ENCODE data around the gene STT3B. TPM values are rescaled to one million over a fixed set of nuclear protein-coding genes. Genes with fewer than 3 reads are reported as not detected.

STT3B gene
- total RNA-seq, 1 donor from 2014 or later: 210 TPM

GRCh38 chr3:31667582-31667981, 134.9 kb downstream of the STT3B start:
- H3K4me3 Mint-ChIP-seq: no peak overlapping the region
- H3K27ac Mint-ChIP-seq: no peak overlapping the region
- no peak for DNase-seq (ENCODE audit: low spot score in 2 of 2, unreplicated experiment in 2 of 2)
- H3K9me3 Mint-ChIP-seq: no peaks in the 10 kb centered on the region
- TF ChIP-seq, protein P1, sequence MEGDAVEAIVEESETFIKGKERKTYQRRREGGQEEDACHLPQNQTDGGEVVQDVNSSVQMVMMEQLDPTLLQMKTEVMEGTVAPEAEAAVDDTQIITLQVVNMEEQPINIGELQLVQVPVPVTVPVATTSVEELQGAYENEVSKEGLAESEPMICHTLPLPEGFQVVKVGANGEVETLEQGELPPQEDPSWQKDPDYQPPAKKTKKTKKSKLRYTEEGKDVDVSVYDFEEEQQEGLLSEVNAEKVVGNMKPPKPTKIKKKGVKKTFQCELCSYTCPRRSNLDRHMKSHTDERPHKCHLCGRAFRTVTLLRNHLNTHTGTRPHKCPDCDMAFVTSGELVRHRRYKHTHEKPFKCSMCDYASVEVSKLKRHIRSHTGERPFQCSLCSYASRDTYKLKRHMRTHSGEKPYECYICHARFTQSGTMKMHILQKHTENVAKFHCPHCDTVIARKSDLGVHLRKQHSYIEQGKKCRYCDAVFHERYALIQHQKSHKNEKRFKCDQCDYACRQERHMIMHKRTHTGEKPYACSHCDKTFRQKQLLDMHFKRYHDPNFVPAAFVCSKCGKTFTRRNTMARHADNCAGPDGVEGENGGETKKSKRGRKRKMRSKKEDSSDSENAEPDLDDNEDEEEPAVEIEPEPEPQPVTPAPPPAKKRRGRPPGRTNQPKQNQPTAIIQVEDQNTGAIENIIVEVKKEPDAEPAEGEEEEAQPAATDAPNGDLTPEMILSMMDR (IDR thresholded peaks at IDR 0.05; ENCODE audit: unreplicated experiment): no peak
- H3K4me1 Mint-ChIP-seq: peaks cover 4% of the 10 kb centered on the region
- no peaks in the 10 kb centered on the region for H3K27me3 Mint-ChIP-seq (ENCODE audit: low read depth)
- no peaks in the 10 kb centered on the region for H3K36me3 Mint-ChIP-seq

GRCh38 chr3:31668242-31668641, 135.5 kb downstream of the STT3B start:
- Mint-ChIP-seq H3K4me3 (no peak overlapping the region), H3K27me3 (ENCODE audit: low read depth) (no peaks in the 10 kb centered on the region), H3K9me3 (no peaks in the 10 kb centered on the region), H3K27ac (no peak overlapping the region), H3K36me3 (no peaks in the 10 kb centered on the region), H3K4me1 (peaks cover 4% of the 10 kb centered on the region)
- TF ChIP-seq, protein P1 (IDR thresholded peaks at IDR 0.05; ENCODE audit: unreplicated experiment): no peak
- DNase-seq (ENCODE audit: low spot score in 2 of 2, unreplicated experiment in 2 of 2): no peak

- no peaks in the 10 kb centered on the region for H3K27me3 Mint-ChIP-seq (ENCODE audit: low read depth)
- DNase-seq (ENCODE audit: low spot score in 2 of 2, unreplicated experiment in 2 of 2): no peak
- no peak overlapping the region for H3K27ac Mint-ChIP-seq
- TF ChIP-seq, protein P1 (IDR thresholded peaks at IDR 0.05; ENCODE audit: unreplicated experiment): no peak
- H3K4me1 Mint-ChIP-seq: peaks cover 4% of the 10 kb centered on the region
- H3K36me3 Mint-ChIP-seq: no peaks in the 10 kb centered on the region
- no peak overlapping the region for H3K4me3 Mint-ChIP-seq
- H3K9me3 Mint-ChIP-seq: peaks cover 3% of the 10 kb centered on the region
These were observed 137.4 kb downstream of the STT3B start for GRCh38 chr3:31670136-31670535.

DNA sequence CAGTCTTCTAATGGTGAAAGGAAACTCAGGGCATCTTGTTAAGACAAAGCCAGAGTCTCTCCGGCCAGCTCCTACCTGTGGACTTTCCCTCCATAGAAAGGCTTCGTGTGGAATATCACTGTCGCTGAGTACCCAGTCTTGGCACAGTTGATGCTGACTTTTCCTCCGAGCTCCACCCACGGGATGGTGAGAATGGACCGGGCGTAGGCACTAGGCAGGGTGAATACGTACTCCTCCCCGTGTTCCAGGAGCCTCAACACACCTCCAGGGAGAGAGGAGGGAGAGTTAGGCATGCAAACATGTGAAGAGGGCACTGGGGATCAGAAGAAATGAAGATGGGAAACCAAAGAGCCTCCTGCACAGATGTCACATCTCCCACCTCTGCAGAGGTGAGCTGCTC, 138.0 kb downstream of the STT3B start:
- no peak for DNase-seq (ENCODE audit: low spot score in 2 of 2, unreplicated experiment in 2 of 2)
- H3K27me3 Mint-ChIP-seq (ENCODE audit: low read depth): no peaks in the 10 kb centered on the region
- H3K4me1 Mint-ChIP-seq: peaks cover 4% of the 10 kb centered on the region
- TF ChIP-seq, protein P1 (IDR thresholded peaks at IDR 0.05; ENCODE audit: unreplicated experiment): no peak
- H3K9me3 Mint-ChIP-seq: peaks cover 3% of the 10 kb centered on the region
- no peaks in the 10 kb centered on the region for H3K36me3 Mint-ChIP-seq
- no peak overlapping the region for H3K4me3 Mint-ChIP-seq
- no peak overlapping the region for H3K27ac Mint-ChIP-seq

DNA sequence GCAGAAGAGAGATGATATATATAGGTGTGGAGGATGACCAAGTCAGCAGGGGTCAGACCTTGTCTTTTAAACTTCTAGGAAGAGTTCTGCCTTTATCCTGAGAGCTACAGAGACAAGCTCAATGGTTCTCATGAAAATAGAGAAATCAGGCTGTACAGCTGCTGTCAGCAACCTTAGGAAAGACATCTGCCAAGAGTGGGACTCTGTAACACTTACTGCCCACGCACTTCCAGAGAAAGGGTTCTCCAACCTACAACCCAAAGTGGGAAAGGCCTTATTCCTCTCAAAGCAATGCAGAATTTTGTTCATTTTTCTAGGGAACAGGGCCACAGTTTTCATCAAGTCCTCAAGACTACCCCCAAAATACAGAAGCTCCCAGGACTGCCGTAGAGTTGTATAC, 138.7 kb downstream of the STT3B start:
- Mint-ChIP-seq H3K27ac (no peak overlapping the region), H3K4me1 (peaks cover 4% of the 10 kb centered on the region), H3K27me3 (ENCODE audit: low read depth) (no peaks in the 10 kb centered on the region), H3K9me3 (peaks cover 3% of the 10 kb centered on the region), H3K4me3 (no peak overlapping the region), H3K36me3 (no peaks in the 10 kb centered on the region)
- no peak for DNase-seq (ENCODE audit: low spot score in 2 of 2, unreplicated experiment in 2 of 2)
- TF ChIP-seq, protein P1 (IDR thresholded peaks at IDR 0.05; ENCODE audit: unreplicated experiment): no peak

GRCh38 chr3:31671976-31672375, 139.3 kb downstream of the STT3B start:
- H3K27ac Mint-ChIP-seq: no peak overlapping the region
- peaks cover 3% of the 10 kb centered on the region for H3K9me3 Mint-ChIP-seq

More at GRCh38 chr3:31671976-31672375, 139.3 kb downstream of the STT3B start:
- no peaks in the 10 kb centered on the region for H3K36me3 Mint-ChIP-seq
- no peaks in the 10 kb centered on the region for H3K27me3 Mint-ChIP-seq (ENCODE audit: low read depth)
- DNase-seq (ENCODE audit: low spot score in 2 of 2, unreplicated experiment in 2 of 2): no peak
- H3K4me3 Mint-ChIP-seq: no peak overlapping the region
- peaks cover 4% of the 10 kb centered on the region for H3K4me1 Mint-ChIP-seq
- TF ChIP-seq, protein P1 (IDR thresholded peaks at IDR 0.05; ENCODE audit: unreplicated experiment): no peak
